ENCODE results near the gene SNX24. TPM values are rescaled to one million over a fixed set of nuclear protein-coding genes. Genes with fewer than 3 reads are reported as not detected.

The SNX24 gene
- total RNA-seq, 1 donor from 2014 or later: 15.7 TPM

DNA sequence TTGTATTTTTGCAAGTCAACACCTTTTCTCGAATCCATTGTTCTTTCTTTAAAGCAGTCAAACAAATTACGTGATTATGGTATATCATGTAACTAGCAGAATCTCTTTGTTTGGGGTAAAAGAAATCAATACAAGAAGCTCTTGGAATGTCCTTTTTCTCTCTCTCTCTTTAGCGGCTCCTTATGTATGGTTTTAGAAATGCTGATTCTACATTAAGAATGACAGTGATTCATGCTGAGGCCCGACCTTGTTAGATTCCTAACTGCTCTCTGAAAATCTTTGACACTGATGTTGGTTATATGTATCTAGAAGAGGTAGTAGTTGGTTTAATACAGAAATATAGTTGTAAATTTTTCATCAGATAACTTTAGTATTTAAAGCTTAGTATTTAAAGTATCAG is 76.4 kb downstream of the SNX24 start:
- DNase-seq: peak; percentile 24

- DNase-seq: no peak
Observed at GRCh38 chr5:122924203-122924602, 78.8 kb downstream of the SNX24 start.

GRCh38 chr5:122924719-122925395 is 79.4 kb downstream of the SNX24 start:
- no peak for DNase-seq

- no peak for DNase-seq
Observed at GRCh38 chr5:122929001-122929400, 83.6 kb downstream of the SNX24 start.

GRCh38 chr5:122929980-122930379 is 84.6 kb downstream of the SNX24 start:
- no peak for DNase-seq

GRCh38 chr5:122933956-122934355 is 88.5 kb downstream of the SNX24 start:
- DNase-seq: no peak

GRCh38 chr5:122936088-122936487 is 90.7 kb downstream of the SNX24 start:
- no peak for DNase-seq

- DNase-seq: no peak
Observed at GRCh38 chr5:122937914-122938313, 92.5 kb downstream of the SNX24 start.

- no peak for DNase-seq
Observed at GRCh38 chr5:122940890-122941289, 95.5 kb downstream of the SNX24 start.

GRCh38 chr5:122941737-122942136 is 96.3 kb downstream of the SNX24 start:
- no peak for DNase-seq

- DNase-seq: no peak
Observed at GRCh38 chr5:122942164-122942914, 96.9 kb downstream of the SNX24 start.

DNA sequence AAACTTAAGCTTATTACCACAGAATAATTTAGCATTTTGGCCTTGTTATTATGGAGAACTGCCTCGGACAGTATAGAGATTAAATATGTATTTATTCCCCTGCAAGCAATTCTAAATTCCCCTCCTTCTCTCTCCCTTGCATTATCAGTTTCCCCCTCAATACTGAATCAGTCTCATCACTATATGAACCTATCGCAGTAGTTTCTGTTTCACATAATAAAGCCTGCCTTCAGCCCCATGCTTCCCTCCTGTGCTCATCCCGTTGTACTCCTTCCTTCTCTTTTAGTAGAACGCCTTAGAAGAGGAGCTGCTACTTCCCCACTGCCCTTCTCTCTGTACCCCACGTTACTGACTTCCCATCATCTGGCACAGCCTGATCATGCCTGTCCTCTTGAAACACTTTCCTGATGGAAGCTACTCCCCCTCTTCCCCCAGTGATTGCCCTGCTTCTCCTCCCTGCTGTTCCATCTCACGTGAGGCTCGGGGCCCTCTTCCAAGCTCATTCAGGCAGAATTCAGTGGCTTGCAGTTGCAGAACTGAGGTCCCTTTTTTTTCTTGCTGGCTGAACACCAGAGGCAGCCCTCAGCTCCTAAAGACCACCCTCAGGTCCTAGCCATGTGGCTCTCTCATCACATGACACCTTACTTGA is 97.8 kb downstream of the SNX24 start:
- DNase-seq: no peak

DNA sequence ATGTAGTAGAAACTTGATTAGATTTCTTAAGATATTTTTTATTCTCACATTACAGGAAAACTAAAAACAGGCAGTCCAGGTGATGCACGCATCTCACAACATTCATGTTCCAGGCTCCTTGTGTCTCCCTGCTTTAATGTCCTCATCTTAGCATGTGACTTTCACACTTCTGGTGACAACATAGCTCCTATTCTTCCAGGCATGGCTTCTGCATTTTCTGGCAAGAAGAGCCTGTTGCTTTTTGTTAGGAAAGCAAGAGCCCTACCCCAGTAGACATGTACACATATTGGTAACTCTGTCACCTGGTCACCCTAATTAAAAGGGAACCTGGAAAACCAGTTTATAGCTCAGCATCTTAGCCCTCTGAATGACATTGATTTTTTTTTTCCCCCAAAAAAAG is 98.6 kb downstream of the SNX24 start:
- no peak for DNase-seq

DNA sequence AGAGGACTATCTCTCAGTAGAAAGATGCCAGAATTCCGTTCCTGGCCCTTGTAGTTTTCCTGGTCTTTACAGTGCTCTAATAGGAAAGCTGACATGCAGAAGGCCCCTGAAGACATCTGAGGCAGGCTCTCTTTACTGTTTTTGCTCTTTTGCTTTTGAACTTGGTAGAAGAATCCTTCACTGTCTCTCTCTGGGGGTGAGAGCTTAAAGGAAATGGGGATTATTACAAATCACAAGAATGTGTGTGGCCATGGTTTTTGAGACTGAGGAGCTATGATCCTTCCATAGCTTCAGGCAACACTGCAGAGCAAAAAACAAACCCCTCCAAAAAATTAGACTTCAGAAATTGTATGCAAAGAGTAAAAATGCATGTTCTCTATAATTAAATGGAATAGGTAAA is 102.0 kb downstream of the SNX24 start:
- DNase-seq: peak; percentile 7

GRCh38 chr5:122947772-122948171 is 102.4 kb downstream of the SNX24 start:
- DNase-seq: peak; percentile 8

GRCh38 chr5:122948319-122948718 is 102.9 kb downstream of the SNX24 start:
- no peak for DNase-seq

DNA sequence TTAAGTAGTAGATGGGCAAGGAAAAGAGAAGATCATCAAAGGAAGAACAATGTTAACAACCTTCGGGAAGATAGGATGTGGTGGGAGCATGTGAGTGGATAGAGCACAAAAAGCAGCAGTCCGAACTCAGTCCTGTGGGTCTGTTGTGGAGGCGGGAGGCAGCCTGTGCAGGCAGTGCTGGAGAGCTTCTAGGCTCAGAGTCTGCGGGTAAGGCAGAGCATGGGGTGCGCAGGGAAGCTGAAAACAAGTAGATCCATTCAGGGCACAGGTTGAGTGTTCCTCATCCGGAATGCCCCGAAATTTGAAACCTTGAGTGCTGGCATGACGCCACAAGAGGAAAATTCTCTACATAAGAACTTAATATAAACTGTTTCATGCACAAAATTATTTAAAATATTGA is 106.2 kb downstream of the SNX24 start:
- DNase-seq: no peak

- DNase-seq: no peak
Observed at GRCh38 chr5:122954719-122955118, 109.3 kb downstream of the SNX24 start.

- no peak for DNase-seq
Observed at GRCh38 chr5:122957457-122957856, 112.0 kb downstream of the SNX24 start.

GRCh38 chr5:122959740-122960445 is 114.5 kb downstream of the SNX24 start:
- DNase-seq: no peak

DNA sequence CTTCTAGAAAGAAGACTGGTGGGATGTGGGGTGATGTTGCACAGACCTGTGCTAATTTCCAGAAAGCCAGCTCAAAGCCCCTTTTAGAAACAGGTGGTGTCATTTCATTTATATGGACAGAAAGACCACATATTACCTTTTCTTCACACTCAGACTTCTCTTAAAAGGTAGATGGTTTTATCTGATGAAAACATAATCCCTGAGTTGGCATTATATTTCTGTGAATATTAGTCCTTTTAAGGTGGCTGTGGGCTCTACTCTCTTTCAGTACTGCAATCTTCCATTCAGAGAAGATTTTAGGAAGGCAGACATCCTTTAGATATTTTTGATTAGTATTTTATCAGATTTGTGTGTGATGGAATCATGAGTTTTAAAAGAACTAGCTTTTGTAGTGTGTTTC is 117.9 kb downstream of the SNX24 start:
- no peak for DNase-seq

DNA sequence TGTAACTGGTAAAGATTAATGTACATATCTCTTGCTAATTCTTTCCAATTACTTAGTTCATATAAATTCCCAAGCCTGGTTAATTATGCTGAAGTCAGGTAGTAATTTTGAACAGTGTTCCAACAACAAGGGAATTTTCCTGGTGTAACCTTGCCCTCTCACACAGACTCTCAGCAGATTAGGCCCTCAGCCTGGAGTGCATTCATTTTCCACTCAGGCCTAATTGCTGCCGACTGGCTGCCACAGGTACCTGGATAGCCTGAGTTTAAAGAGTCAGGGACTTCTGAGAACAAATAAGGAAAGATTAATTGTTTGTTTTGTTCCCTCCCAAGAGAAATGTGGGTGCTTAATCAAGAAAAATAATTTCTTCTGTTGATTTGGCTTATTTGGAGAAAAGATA is 119.7 kb downstream of the SNX24 start:
- DNase-seq: no peak

DNA sequence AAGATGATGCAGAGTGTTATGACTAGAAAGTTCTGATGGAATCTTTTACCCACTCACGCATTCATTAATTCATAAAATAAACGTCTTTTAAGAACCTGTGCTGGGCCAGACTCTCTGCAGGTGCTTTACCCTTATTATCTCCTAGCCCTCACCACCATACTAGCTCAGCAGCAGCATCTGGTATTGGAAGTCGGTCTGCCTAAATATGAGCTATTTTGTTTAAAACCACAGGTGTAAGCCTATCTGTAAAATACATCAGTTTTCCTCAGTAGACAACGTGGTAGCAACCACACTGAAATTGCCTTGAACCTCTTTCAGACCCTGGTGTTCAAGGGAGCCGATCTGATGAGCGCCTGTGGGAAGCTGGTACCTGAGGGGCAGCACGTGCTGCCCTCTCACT is 121.7 kb downstream of the SNX24 start:
- DNase-seq: no peak

Measured in skin of body (tissue), 2 donors.